ENCODE data around the gene DNMT3A. TPM values are rescaled to one million over a fixed set of nuclear protein-coding genes. Genes with fewer than 3 reads are reported as not detected.

Gene DNMT3A
- total and polyA plus RNA-seq, 2 of the 8 experiments (the other 6 are each of a cell fraction or from before 2014, with no cell fraction given): 33.6 to 178 TPM

DNA sequence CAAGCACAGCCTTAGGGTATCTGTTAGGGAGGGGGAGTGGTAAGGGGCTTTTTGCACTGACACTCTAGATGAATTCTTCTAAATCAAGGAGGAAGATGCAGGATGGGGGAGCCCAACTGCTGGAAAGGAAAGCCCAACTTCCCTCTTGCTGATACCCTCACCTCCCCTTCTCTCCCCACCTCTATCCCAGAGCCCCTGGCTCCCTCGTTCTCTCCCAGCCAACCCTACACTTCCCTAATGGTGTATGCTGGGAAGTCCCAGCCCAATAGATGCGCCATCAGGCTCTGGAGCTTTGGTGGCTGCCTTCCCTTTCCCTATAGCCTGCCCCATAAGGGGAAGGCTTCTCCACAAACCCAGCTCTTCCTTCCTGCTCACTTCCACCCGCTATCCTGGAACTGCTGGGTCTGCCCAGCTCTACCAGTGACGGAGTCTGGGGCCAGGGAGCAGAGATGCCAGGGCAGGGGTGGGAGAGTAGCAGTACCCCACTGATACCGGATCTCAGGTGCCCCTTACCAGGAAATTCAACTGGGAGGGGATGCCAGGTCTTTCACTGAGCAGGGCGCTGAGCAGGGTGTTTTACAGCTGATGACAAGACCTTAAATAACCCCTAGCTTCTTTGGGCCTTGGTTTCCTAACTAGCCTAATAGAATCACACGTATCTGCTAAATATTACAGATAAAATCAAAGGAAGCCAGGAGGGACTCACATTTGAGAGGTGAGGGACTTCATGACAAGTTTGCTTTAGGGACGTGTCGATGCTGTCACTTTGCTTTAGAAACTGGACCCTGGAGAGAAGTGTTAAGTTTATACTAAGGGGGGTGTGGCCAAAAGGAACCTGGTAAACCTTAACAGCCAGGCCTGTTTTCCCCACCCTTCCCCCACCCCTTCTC, 82.6 kb downstream of the DNMT3A start:
- peak overlapping the region; percentile 7 for H3K56ac ChIP-seq (replicated peaks; ENCODE audit: insufficient read length, low read depth, low read length)
- no peaks in the 10 kb centered on the region; a peak in 1 of 7 replicates for H3K27me3 ChIP-seq (replicated peaks in 1 of 4; ENCODE audit: control insufficient read depth in 3 of 4, extremely low read depth in 1 of 4, insufficient read depth in 3 of 4, low read length in 3 of 4)
- no peaks in the 10 kb centered on the region for H3K23me2 ChIP-seq (ENCODE audit: low read depth, low read length)
- H3K36me3 ChIP-seq (ENCODE audit: control insufficient read depth in 2 of 4, insufficient read depth in 4 of 4, low read length in 3 of 4): no peaks in the 10 kb centered on the region
- 0 out of 2 replicates have a peak, but pooled peaks cover 5% of the 10 kb centered on the region for H3K79me1 ChIP-seq (ENCODE audit: low read depth, low read length)
- peak overlapping the region; percentile 92; the same call in 1 of the 2 replicates for H2AK5ac ChIP-seq (ENCODE audit: low read depth, low read length)
- H2BK20ac ChIP-seq (ENCODE audit: low read length): peak overlapping the region; percentile 97
- WGBS, 2 experiments (ENCODE audit: extremely low coverage in 1 of 2, insufficient coverage in 1 of 2, insufficient read length in 1 of 2, insufficient replicate concordance in 2 of 2, low coverage in 1 of 2, low lambda C conversion rate in 2 of 2, missing lambda C conversion rate in 1 of 2): 25% methylated on average over 9 of the region's 9 CpGs; no CpG with 5 or more reads in 1 of the 2 experiments
- H3K4ac ChIP-seq (replicated peaks; ENCODE audit: insufficient read length, low read depth, low read length): peak overlapping the region; percentile 45
- H3K23ac ChIP-seq (ENCODE audit: insufficient read length): no peak overlapping the region
- no peaks in the 10 kb centered on the region for H4K20me1 ChIP-seq (replicated peaks in 1 of 2; ENCODE audit: control insufficient read depth in 1 of 2, insufficient read depth in 2 of 2, low read length in 2 of 2)
- peak overlapping the region; percentile 62 to 82 for H3K4me2 ChIP-seq (ENCODE audit: insufficient read depth in 1 of 2, low read depth in 2 of 2, low read length in 2 of 2)
- H3K9me3 ChIP-seq (ENCODE audit: insufficient read depth in 2 of 2, low read depth in 1 of 2, low read length in 1 of 2): no peaks in the 10 kb centered on the region
- H2BK12ac ChIP-seq (ENCODE audit: low read depth, low read length): peak overlapping the region; percentile 96
- H4K5ac ChIP-seq (ENCODE audit: insufficient read length, low read depth, low read length): peak overlapping the region; percentile 3
- H3K14ac ChIP-seq (ENCODE audit: insufficient read length): no peak overlapping the region
- no peak overlapping the region for H2AFZ ChIP-seq (ENCODE audit: low read length)
- H3K9ac ChIP-seq (replicated peaks in 1 of 4; ENCODE audit: extremely low read depth in 1 of 4, low read depth in 3 of 4, low read length in 3 of 4): no peak overlapping the region; a peak in 2 of 7 replicates
- peak overlapping the region; percentile 58; the same call in 1 of the 2 replicates for H4K8ac ChIP-seq (ENCODE audit: extremely low read depth, insufficient read depth, low read length)
- peaks cover 37 to 52% (median 42%) of the 10 kb centered on the region in 4 experiments for H3K4me1 ChIP-seq (replicated peaks in 1 of 4; ENCODE audit: control insufficient read depth in 3 of 4, insufficient read depth in 4 of 4, low read length in 3 of 4)
- ChIA-PET POLR2A (ENCODE audit: partially characterized antibody) (interaction anchor here (0.7 to 5.0 kb wide), 13 partner anchors 8 to 80 kb away, joined by 3 to 37 read pairs (median 6); no protein-coding TSS in a partner anchor), CTCF (ENCODE audit: partially characterized antibody) (interaction anchor here (0.5 to 4.0 kb wide), 14 partner anchors 9 to 850 kb away, joined by 3 to 27 read pairs (median 6); no protein-coding TSS in a partner anchor)
- H3K4me3 ChIP-seq (ENCODE audit: extremely low read depth in 1 of 4, insufficient read depth in 2 of 4, low read depth in 3 of 4, low read length in 4 of 4): peak overlapping the region in 2 of 4 experiments; percentile 0 to 46; a peak in 5 of 8 replicates
- FAIRE-seq: peak; percentile 7
- peak overlapping the region; percentile 79; the same call in 1 of the 2 replicates for H2BK5ac ChIP-seq (ENCODE audit: low read depth, low read length)
- peak overlapping the region; percentile 89 for H3K18ac ChIP-seq (ENCODE audit: extremely low read depth, low read length)
- no peak for DNase-seq (ENCODE audit: low read depth in 1 of 2, low spot score in 2 of 2)
- peak overlapping the region; percentile 40 for H4K91ac ChIP-seq (replicated peaks; ENCODE audit: insufficient read length, low read length)
- H3K27ac ChIP-seq (ENCODE audit: low read depth, low read length): peak overlapping the region; percentile 16; the same call in 1 of the 2 replicates
- H2BK15ac ChIP-seq (ENCODE audit: low read length): 0 out of 2 replicates have a peak overlapping the region, but pooled peaks have one; percentile 33
- H2BK120ac ChIP-seq (replicated peaks; ENCODE audit: low read depth, low read length): peak overlapping the region; percentile 63
- H3K79me2 ChIP-seq (ENCODE audit: control insufficient read depth in 1 of 2, insufficient read depth in 2 of 2, low read length in 2 of 2): no peaks in the 10 kb centered on the region
- TF ChIP-seq E2F6 (IDR thresholded peaks at IDR 0.05) (no peak), POU5F1 (IDR thresholded peaks at IDR 0.05; ENCODE audit: low read depth, low read length) (no peak), POLR2A (IDR thresholded peaks at IDR 0.05; ENCODE audit: control extremely low read depth in 1 of 2, low read depth in 2 of 2, low read length in 2 of 2) (no peak), SP2 (IDR thresholded peaks at IDR 0.05; ENCODE audit: low read length) (no peak), YY1 (IDR thresholded peaks at IDR 0.05; ENCODE audit: low read depth, low read length) (no peak), TAF1 (IDR thresholded peaks at IDR 0.05; ENCODE audit: low read depth, low read length) (no peak), MAX (IDR thresholded peaks at IDR 0.05) (no peak), RBBP5 (IDR thresholded peaks at IDR 0.05; ENCODE audit: borderline replicate concordance, low read depth, low read length) (peak; percentile 91), TCF12 (IDR thresholded peaks at IDR 0.05; ENCODE audit: low read depth, low read length) (no peak), SAP30 (IDR thresholded peaks at IDR 0.05; ENCODE audit: insufficient read depth, insufficient replicate concordance, low read length) (no peak), ASH2L (IDR thresholded peaks at IDR 0.05; ENCODE audit: low read length) (peak; percentile 77)
